Sigmoid colon (tissue), 4 donors: ENCODE results near the gene SSUH2.
"Not testable (repeated sequence)": the region's sequence is repeated elsewhere in the genome, so short reads cannot be mapped to it uniquely, and the experiment has no call there.

Experiments
- EP300 ChIP-seq, 4 donors: sonication (generic); formaldehyde crosslinking; IDR thresholded peaks; one replicate each; pipeline ENCODE4 v1.6.1; 2017; ENCODE audit warnings: antibody characterized with exemption in 4 of 4
- POLR2A ChIP-seq, 2 donors: fragments of 450-650 bp; IDR thresholded peaks; one replicate each; pipeline ENCODE4 v1.6.1; 2016; ENCODE audit warnings: antibody characterized with exemption in 2 of 2, mild to moderate bottlenecking in 2 of 2, moderate library complexity in 2 of 2
- POLR2AphosphoS5 ChIP-seq, 4 donors: sonication (generic); formaldehyde crosslinking; IDR thresholded peaks; one replicate each; pipeline ENCODE4 v1.6.1; 2017; ENCODE audit warnings: antibody characterized with exemption in 4 of 4
- TF ChIP-seq, protein P1 (sequence below), 4 experiments: fragments of 450-650 bp in 3 of 4; fragments of 200-600 bp in 1 of 4; IDR thresholded peaks; one replicate each; pipeline ENCODE4 v1.5.1; 2016 to 2019; ENCODE audit warnings: antibody characterized with exemption in 4 of 4, mild to moderate bottlenecking in 3 of 4, moderate library complexity in 2 of 4

DNA sequence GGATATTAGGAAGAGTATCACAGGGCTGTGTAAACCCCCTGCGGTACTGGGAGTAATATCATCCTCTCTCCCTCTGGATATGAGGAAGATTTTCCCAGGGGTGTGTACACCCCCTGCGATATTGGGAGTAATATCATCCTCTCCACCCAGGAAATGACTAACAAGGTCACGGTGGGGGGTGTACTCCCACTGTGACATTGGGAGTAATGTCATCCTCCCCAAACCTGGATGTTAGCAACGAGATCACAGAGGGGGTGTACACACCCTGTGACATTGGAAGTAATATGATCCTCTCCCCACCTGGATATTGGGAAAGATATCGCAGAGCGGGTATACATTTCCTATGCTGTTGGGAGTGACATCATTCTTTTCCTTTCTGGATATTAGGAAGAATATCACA, 40.4 kb upstream of the SSUH2 start:
- TF ChIP-seq, protein P1, sequence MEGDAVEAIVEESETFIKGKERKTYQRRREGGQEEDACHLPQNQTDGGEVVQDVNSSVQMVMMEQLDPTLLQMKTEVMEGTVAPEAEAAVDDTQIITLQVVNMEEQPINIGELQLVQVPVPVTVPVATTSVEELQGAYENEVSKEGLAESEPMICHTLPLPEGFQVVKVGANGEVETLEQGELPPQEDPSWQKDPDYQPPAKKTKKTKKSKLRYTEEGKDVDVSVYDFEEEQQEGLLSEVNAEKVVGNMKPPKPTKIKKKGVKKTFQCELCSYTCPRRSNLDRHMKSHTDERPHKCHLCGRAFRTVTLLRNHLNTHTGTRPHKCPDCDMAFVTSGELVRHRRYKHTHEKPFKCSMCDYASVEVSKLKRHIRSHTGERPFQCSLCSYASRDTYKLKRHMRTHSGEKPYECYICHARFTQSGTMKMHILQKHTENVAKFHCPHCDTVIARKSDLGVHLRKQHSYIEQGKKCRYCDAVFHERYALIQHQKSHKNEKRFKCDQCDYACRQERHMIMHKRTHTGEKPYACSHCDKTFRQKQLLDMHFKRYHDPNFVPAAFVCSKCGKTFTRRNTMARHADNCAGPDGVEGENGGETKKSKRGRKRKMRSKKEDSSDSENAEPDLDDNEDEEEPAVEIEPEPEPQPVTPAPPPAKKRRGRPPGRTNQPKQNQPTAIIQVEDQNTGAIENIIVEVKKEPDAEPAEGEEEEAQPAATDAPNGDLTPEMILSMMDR (IDR thresholded peaks at IDR 0.05): not testable (repeated sequence)
- not testable (repeated sequence) for TF ChIP-seq POLR2A, EP300, POLR2AphosphoS5 (IDR thresholded peaks at IDR 0.05)
